GM12878 (cell line): ENCODE data around the gene SLC29A1. TPM values are rescaled to one million over a fixed set of nuclear protein-coding genes. Genes with fewer than 3 reads are reported as not detected.

Experiments used
- ATAC-seq: fragments of 200-7000 bp; cut with Tn5 transposase; 3 replicates; pipeline ENCODE4 v1.9.1; 2020; ENCODE audit warnings: mild to moderate bottlenecking, moderate library complexity
- BruUV-seq: library from RNA; stranded (reverse); fragments of 400-500 nt; replicated peaks from 2 replicates; lab custom pipeline; 2021; lab: Mats Ljungman, UMichigan
- CTCF ChIA-PET: fragments of 300-600 bp; sonication (Branson Sonifier 250); formaldehyde crosslinking; extraction: SDS; loops from one replicate; lab custom pipeline; 2021; ENCODE audit warnings: inconsistent platforms; lab: Yijun Ruan, JAX
- POLR2A ChIA-PET: fragments of 350-600 bp; formaldehyde crosslinking; extraction: SDS; loops from one replicate; lab custom pipeline; 2021; ENCODE audit warnings: inconsistent platforms; lab: Charles Lee
- RAD21 ChIA-PET: fragments of 300-600 bp; sonication (Branson Sonifier 250); formaldehyde crosslinking; loops from one replicate; lab custom pipeline; 2023; ENCODE audit warnings: antibody characterized with exemption; ENCODE audit not compliant: unreplicated experiment; lab: Charles Lee
- SMC1A ChIA-PET: fragments of 300-600 bp; sonication (Branson Sonifier 250); formaldehyde crosslinking; loops from one replicate; lab custom pipeline; 2023; ENCODE audit not compliant: unreplicated experiment, uncharacterized antibody; lab: Charles Lee
- DNase-seq: peaks from one replicate; pipeline ENCODE4 v3.0.0-alpha.2; 2011; ENCODE audit warnings: low read depth, low spot score
- FAIRE-seq: peaks from 3 replicates; lab custom pipeline; 2011; peaks lifted over from hg19 to GRCh38; lab: Jason Lieb, UNC
- H2AFZ ChIP-seq: 2 replicates; pipeline ENCODE4 v1.6.0; 2011; ENCODE audit warnings: low read depth, low read length, control low read depth; ENCODE audit not compliant: control insufficient read depth
- H3K27ac ChIP-seq: 2 replicates; pipeline ENCODE4 v1.5.1; 2011; ENCODE audit warnings: control low read depth; ENCODE audit not compliant: control insufficient read depth, insufficient read depth
- H3K27me3 ChIP-seq, 2 experiments: replicated peaks in 1 of 2; 2 replicates each; pipeline versions ENCODE4 v1.6.0 to v1.6.1; 2011; ENCODE audit warnings: low read length in 1 of 2; ENCODE audit not compliant: control insufficient read depth in 2 of 2, insufficient read depth in 2 of 2
- H3K36me3 ChIP-seq, 2 experiments: 2 replicates each; pipeline ENCODE4 v1.5.1; 2011; ENCODE audit warnings: low read length in 1 of 2; ENCODE audit not compliant: control insufficient read depth in 2 of 2, insufficient read depth in 2 of 2
- H3K4me1 ChIP-seq: 2 replicates; pipeline ENCODE4 v1.6.1; 2011; ENCODE audit warnings: mild to moderate bottlenecking, low read length, moderate library complexity, mixed read lengths; ENCODE audit not compliant: control insufficient read depth, insufficient read depth
- H3K4me2 ChIP-seq: 2 replicates; pipeline ENCODE4 v1.6.0; 2011; ENCODE audit warnings: control low read depth; ENCODE audit not compliant: control insufficient read depth, insufficient read depth
- H3K4me3 ChIP-seq: fragments of 200-600 bp; sonication (generic); 2 replicates; pipeline ENCODE4 v1.5.1; 2016
- H3K79me2 ChIP-seq: 2 replicates; pipeline ENCODE4 v1.6.0; 2011; ENCODE audit warnings: low read length; ENCODE audit not compliant: control insufficient read depth, insufficient read depth
- H3K9ac ChIP-seq: 2 replicates; pipeline ENCODE4 v1.8.0; 2011; ENCODE audit warnings: low read length, control low read depth, mixed read lengths; ENCODE audit not compliant: control insufficient read depth, insufficient read depth
- H3K9me3 ChIP-seq: replicated peaks from 3 replicates; pipeline ENCODE4 v1.5.1; 2011; ENCODE audit warnings: mild to moderate bottlenecking, low read length; ENCODE audit not compliant: control insufficient read depth, insufficient read depth
- H4K20me1 ChIP-seq: 2 replicates; pipeline ENCODE4 v1.6.0; 2011; ENCODE audit not compliant: control insufficient read depth, insufficient read depth
- BHLHE40 ChIP-seq, 2 experiments: fragments of 450-650 bp in 1 of 2; IDR thresholded peaks; 2 replicates each; pipeline ENCODE4 v1.6.1; 2011 to 2017; ENCODE audit warnings: low read depth in 2 of 2, borderline replicate concordance in 1 of 2, improper control_type of control experiment in 1 of 2, low read length in 1 of 2, mild to moderate bottlenecking in 1 of 2
- CBFB ChIP-seq: IDR thresholded peaks from 2 replicates; pipeline ENCODE4 v1.6.1; 2016; ENCODE audit warnings: antibody characterized with exemption, low read depth
- FOXK2 ChIP-seq: fragments of 450-650 bp; IDR thresholded peaks from 2 replicates; pipeline ENCODE4 v1.6.1; 2017; ENCODE audit warnings: mild to moderate bottlenecking, moderate library complexity
- LARP7 ChIP-seq: fragments of 450-650 bp; IDR thresholded peaks from 2 replicates; pipeline ENCODE4 v1.6.1; 2017; ENCODE audit warnings: mild to moderate bottlenecking
- MTA2 ChIP-seq: fragments of 450-650 bp; IDR thresholded peaks from 2 replicates; pipeline ENCODE4 v1.6.1; 2016; ENCODE audit warnings: low read depth, mild to moderate bottlenecking, moderate library complexity
- MTA3 ChIP-seq: IDR thresholded peaks from 2 replicates; pipeline ENCODE4 v1.6.1; 2012; ENCODE audit warnings: low read length, inconsistent platforms, borderline replicate concordance
- MYC ChIP-seq: IDR thresholded peaks from 2 replicates; pipeline ENCODE4 v1.6.1; 2011; ENCODE audit warnings: mild to moderate bottlenecking, low read length, moderate library complexity, inconsistent platforms; ENCODE audit not compliant: insufficient read depth, insufficient replicate concordance, insufficient read length, severe bottlenecking
- SIX5 ChIP-seq: IDR thresholded peaks from 2 replicates; pipeline ENCODE4 v1.6.1; 2011; ENCODE audit warnings: mild to moderate bottlenecking, low read depth, low read length, moderate library complexity; ENCODE audit not compliant: severe bottlenecking
- WGBS: methylation state at CpG from one replicate; pipeline ENCODE4 v1.1.6; 2016; ENCODE audit warnings: low lambda C conversion rate; ENCODE audit not compliant: insufficient replicate concordance, insufficient coverage; ENCODE audit errors: missing lambda C conversion rate; 5-methylcytosine and 5-hydroxymethylcytosine counted together
- in situ Hi-C: fragments of 300-500 bp; cut with MboI; formaldehyde crosslinking; loops from 9 replicates; pipeline ENCODE4 v1.14.3; 2018; ENCODE audit warnings: mixed read lengths
- intact Hi-C: fragments of 100-400 bp; cut with micrococcal nuclease; formaldehyde crosslinking; loops from one replicate; pipeline ENCODE4 v1.14.2; 2022; ENCODE audit not compliant: unreplicated experiment
- polyA plus RNA-seq, 11 experiments: library from polyadenylated mRNA; depleted of rRNA in 4 of 11; unstranded in 6 of 11; stranded (reverse) in 5 of 11; fragments of >200 nt; fragmentation: Nextera tagmentation in 4 of 11; fragmentation: Illumina TruSeq in 1 of 11; extraction: Ambion mirVana in 4 of 11; extraction: Trizol in 1 of 11; gene quantifications; 1 replicate in 1 of 11; 2 replicates in 10 of 11; pipeline versions ENCODE4 v1.2.1 to v1.2.3, GENCODE V29; 2011 to 2016; ENCODE audit warnings: inconsistent platforms in 2 of 11, missing spikeins in 2 of 11, low read depth in 1 of 11
- total RNA-seq, 4 experiments: library from RNA; depleted of rRNA in 3 of 4; stranded (reverse); fragments of >200 nt in 3 of 4; fragmentation: Illumina TruSeq in 1 of 4; extraction: Trizol in 1 of 4; gene quantifications; 2 replicates each; pipeline versions ENCODE4 v1.2.1 to v1.2.3, GENCODE V29; 2013 to 2021
- TF ChIP-seq, protein P1 (sequence below): fragments of 450-650 bp; IDR thresholded peaks from 2 replicates; pipeline ENCODE4 v1.6.1; 2014; ENCODE audit warnings: mild to moderate bottlenecking
- TF ChIP-seq, protein P2 (sequence below): IDR thresholded peaks from 2 replicates; pipeline ENCODE4 v1.6.1; 2012; ENCODE audit warnings: low read depth, low read length, improper control_type of control experiment
- TF ChIP-seq, protein P3 (sequence below): fragments of 450-650 bp; IDR thresholded peaks from 2 replicates; pipeline ENCODE4 v1.6.1; 2018; ENCODE audit warnings: borderline replicate concordance, mild to moderate bottlenecking; ENCODE audit not compliant: partially characterized antibody

SLC29A1 gene
- total and polyA plus RNA-seq, 10 of the 15 experiments (the other 5 are each of a cell fraction or from before 2014, with no cell fraction given), result 10.0 to 132 (median 93.4) TPM

DNA sequence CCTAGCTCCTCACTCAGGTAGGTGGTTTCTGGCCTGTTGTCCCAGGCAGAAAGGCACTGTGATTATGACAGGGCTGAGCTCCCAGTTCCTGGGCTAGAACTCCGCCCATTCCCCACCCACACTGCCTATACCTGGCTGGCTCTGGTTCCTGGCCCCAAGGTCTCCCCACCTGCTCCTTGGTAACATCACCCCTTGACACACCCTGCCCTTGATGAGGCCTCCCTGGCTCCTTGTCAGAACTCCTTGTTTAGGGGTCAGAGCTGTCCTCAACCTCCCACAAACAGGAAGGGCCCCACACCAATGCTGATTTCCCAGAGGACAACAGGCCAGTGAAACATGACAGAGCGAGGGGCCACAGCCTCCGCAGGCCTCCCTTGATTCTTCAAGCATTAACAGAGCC, 22.2 kb upstream of the SLC29A1 start:
- ATAC-seq (peak; percentile 31; the same call in 2 of the 3 replicates), DNase-seq (no peak), FAIRE-seq (no peak)
- intact Hi-C loops (no loop called here), in situ Hi-C loops (no loop called here)
- H3K79me2 ChIP-seq, result no peaks in the 10 kb centered on the region
- SMC1A ChIA-PET, result interaction anchor here (1.1 to 2.0 kb wide), 3 partner anchors 9 to 15 kb away, joined by 3 to 11 read pairs (median 3); partner anchors contain the start of gene MYMX
- CTCF ChIA-PET, result interaction anchor here (0.8 to 1.7 kb wide), 3 partner anchors 8 to 105 kb away, joined by 3 to 6 read pairs (median 3); no protein-coding TSS in a partner anchor
- 0% methylated on average over 3 of the region's 3 CpGs for WGBS
- no peak overlapping the region for H2AFZ ChIP-seq
- H3K4me3 ChIP-seq, result no peak overlapping the region
- no peaks in the 10 kb centered on the region for H3K27me3 ChIP-seq
- no peaks in the 10 kb centered on the region for H3K36me3 ChIP-seq
- H4K20me1 ChIP-seq, result no peaks in the 10 kb centered on the region
- no TSS peak for BruUV-seq
- TF ChIP-seq, protein P1, sequence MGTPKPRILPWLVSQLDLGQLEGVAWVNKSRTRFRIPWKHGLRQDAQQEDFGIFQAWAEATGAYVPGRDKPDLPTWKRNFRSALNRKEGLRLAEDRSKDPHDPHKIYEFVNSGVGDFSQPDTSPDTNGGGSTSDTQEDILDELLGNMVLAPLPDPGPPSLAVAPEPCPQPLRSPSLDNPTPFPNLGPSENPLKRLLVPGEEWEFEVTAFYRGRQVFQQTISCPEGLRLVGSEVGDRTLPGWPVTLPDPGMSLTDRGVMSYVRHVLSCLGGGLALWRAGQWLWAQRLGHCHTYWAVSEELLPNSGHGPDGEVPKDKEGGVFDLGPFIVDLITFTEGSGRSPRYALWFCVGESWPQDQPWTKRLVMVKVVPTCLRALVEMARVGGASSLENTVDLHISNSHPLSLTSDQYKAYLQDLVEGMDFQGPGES, result no peak
- TF ChIP-seq MYC (no peak), FOXK2 (no peak)
- POLR2A ChIA-PET, result interaction anchor here (1.1 to 1.6 kb wide), 3 partner anchors 9 to 22 kb away, joined by 3 to 4 read pairs (median 3); partner anchors contain the start of gene SLC29A1
- H3K9ac ChIP-seq, result no peak overlapping the region
- H3K4me2 ChIP-seq, result no peak overlapping the region
- RAD21 ChIA-PET, result no interaction called here
- H3K4me1 ChIP-seq, result no peaks in the 10 kb centered on the region
- H3K27ac ChIP-seq, result no peak overlapping the region
- no peaks in the 10 kb centered on the region for H3K9me3 ChIP-seq

DNA sequence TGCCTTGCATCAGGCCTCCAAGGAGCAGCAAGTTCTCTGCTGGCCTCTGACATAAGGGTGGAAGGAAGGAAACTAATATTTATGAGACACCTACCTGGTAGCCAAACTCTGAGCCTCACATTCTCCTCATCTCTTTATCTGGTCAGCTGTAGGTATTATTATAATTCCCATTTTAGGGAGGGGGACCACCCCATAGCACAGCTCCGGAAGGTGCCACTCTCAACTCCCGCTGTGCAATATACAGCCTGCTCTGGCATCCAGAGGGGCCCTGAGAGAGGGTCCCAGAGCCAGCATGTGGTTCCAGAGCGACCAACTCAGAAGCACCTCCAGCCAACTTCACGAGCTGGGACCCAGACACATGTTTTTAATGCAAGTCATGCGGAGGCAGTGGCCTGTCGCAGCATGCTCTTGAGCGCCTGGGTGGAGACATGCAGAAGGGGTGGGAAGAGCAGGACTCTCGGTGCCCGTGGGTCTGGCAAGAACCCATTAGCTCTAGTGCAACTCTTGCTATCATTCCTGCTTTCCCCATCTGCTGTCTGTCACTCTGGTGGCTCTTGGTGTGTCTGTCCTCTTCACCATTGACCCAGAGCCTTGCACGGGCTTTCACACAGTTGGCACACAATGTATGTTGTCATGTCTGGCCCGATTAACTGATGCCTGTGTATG, 21.6 kb upstream of the SLC29A1 start:
- ChIA-PET RAD21 (no interaction called here), SMC1A (interaction anchor here (1.1 to 2.0 kb wide), 4 partner anchors 9 to 15 kb away, joined by 3 to 11 read pairs (median 4); partner anchors contain the start of gene MYMX), POLR2A (interaction anchor here (1.1 to 1.6 kb wide), 3 partner anchors 8 to 21 kb away, joined by 3 to 4 read pairs (median 3); partner anchors contain the start of gene SLC29A1), CTCF (interaction anchor here (1.4 kb wide), 1 partner anchor 105 kb away, joined by 3 read pairs; no protein-coding TSS in a partner anchor)
- BruUV-seq, result no TSS peak
- H2AFZ ChIP-seq, result no peak overlapping the region
- DNase-seq (no peak), ATAC-seq (no peak), FAIRE-seq (no peak)
- no peak overlapping the region for H3K4me3 ChIP-seq
- H3K36me3 ChIP-seq, result no peaks in the 10 kb centered on the region
- intact Hi-C loops, result no loop called here
- H3K4me2 ChIP-seq, result no peak overlapping the region
- no peaks in the 10 kb centered on the region for H3K79me2 ChIP-seq
- no peaks in the 10 kb centered on the region for H3K27me3 ChIP-seq
- H4K20me1 ChIP-seq, result no peaks in the 10 kb centered on the region
- in situ Hi-C loops, result no loop called here
- 51% methylated on average over 11 of the region's 11 CpGs for WGBS
- no peaks in the 10 kb centered on the region for H3K4me1 ChIP-seq
- H3K27ac ChIP-seq, result no peak overlapping the region
- no peaks in the 10 kb centered on the region for H3K9me3 ChIP-seq
- no peak overlapping the region for H3K9ac ChIP-seq
- TF ChIP-seq, protein P2, sequence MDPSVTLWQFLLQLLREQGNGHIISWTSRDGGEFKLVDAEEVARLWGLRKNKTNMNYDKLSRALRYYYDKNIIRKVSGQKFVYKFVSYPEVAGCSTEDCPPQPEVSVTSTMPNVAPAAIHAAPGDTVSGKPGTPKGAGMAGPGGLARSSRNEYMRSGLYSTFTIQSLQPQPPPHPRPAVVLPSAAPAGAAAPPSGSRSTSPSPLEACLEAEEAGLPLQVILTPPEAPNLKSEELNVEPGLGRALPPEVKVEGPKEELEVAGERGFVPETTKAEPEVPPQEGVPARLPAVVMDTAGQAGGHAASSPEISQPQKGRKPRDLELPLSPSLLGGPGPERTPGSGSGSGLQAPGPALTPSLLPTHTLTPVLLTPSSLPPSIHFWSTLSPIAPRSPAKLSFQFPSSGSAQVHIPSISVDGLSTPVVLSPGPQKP, result no peak
- TF ChIP-seq MTA3 (no peak), LARP7 (no peak), SIX5 (no peak), BHLHE40 (IDR thresholded peaks at IDR 0.05; ENCODE audit: borderline replicate concordance in 1 of 2, low read depth in 2 of 2, low read length in 1 of 2) (no peak), CBFB (no peak), MTA2 (no peak)
- TF ChIP-seq, protein P3, sequence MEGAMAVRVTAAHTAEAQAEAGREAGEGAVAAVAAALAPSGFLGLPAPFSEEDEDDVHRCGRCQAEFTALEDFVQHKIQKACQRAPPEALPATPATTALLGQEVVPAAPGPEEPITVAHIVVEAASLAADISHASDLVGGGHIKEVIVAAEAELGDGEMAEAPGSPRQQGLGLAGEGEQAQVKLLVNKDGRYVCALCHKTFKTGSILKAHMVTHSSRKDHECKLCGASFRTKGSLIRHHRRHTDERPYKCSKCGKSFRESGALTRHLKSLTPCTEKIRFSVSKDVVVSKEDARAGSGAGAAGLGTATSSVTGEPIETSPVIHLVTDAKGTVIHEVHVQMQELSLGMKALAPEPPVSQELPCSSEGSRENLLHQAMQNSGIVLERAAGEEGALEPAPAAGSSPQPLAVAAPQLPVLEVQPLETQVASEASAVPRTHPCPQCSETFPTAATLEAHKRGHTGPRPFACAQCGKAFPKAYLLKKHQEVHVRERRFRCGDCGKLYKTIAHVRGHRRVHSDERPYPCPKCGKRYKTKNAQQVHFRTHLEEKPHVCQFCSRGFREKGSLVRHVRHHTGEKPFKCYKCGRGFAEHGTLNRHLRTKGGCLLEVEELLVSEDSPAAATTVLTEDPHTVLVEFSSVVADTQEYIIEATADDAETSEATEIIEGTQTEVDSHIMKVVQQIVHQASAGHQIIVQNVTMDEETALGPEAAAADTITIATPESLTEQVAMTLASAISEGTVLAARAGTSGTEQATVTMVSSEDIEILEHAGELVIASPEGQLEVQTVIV, result no peak
